GM21515 (cell line): ENCODE measurements around the gene NR3C2.
"Not testable (repeated sequence)": the region's sequence is repeated elsewhere in the genome, so short reads cannot be mapped to it uniquely, and the experiment has no call there.

Source experiments
- ATAC-seq: cut with Tn5 transposase; IDR thresholded peaks from one replicate; pipeline ENCODE4 v1.9.1; 2021; ENCODE audit not compliant: unreplicated experiment

NR3C2 gene

GRCh38 chr4:148083073-148083472 lies 359.1 kb downstream of the NR3C2 start:
- ATAC-seq = not testable (repeated sequence)

GRCh38 chr4:148081745-148082144 lies 360.5 kb downstream of the NR3C2 start:
- ATAC-seq = no peak

GRCh38 chr4:148081267-148081666 lies 360.9 kb downstream of the NR3C2 start:
- ATAC-seq = no peak

- no peak for ATAC-seq
These were observed 362.3 kb downstream of the NR3C2 start for GRCh38 chr4:148079961-148080360.

- ATAC-seq = no peak
These were observed 364.2 kb downstream of the NR3C2 start for GRCh38 chr4:148078061-148078460.

- ATAC-seq = no peak
These were observed 364.6 kb downstream of the NR3C2 start for GRCh38 chr4:148077581-148077980.

GRCh38 chr4:148076964-148077363 lies 365.2 kb downstream of the NR3C2 start:
- no peak for ATAC-seq

GRCh38 chr4:148075438-148075837 lies 366.8 kb downstream of the NR3C2 start:
- ATAC-seq = no peak

- no peak for ATAC-seq
These were observed 367.8 kb downstream of the NR3C2 start for GRCh38 chr4:148074462-148074861.

GRCh38 chr4:148073349-148073748 lies 368.9 kb downstream of the NR3C2 start:
- no peak for ATAC-seq

GRCh38 chr4:148072789-148073188 lies 369.4 kb downstream of the NR3C2 start:
- no peak for ATAC-seq

GRCh38 chr4:148071009-148071408 lies 371.2 kb downstream of the NR3C2 start:
- ATAC-seq = no peak

- ATAC-seq = no peak
These were observed 372.4 kb downstream of the NR3C2 start for GRCh38 chr4:148069895-148070178.

- no peak for ATAC-seq
These were observed 372.9 kb downstream of the NR3C2 start for GRCh38 chr4:148069086-148069894.

GRCh38 chr4:148068065-148068911 lies 373.9 kb downstream of the NR3C2 start:
- ATAC-seq = no peak

- no peak for ATAC-seq
These were observed 374.8 kb downstream of the NR3C2 start for GRCh38 chr4:148067301-148067916.

- no peak for ATAC-seq
These were observed 377.1 kb downstream of the NR3C2 start for GRCh38 chr4:148065075-148065474.

GRCh38 chr4:148064451-148064850 lies 377.8 kb downstream of the NR3C2 start:
- no peak for ATAC-seq

GRCh38 chr4:148062301-148062950 lies 379.8 kb downstream of the NR3C2 start:
- ATAC-seq = no peak

- ATAC-seq = no peak
These were observed 380.4 kb downstream of the NR3C2 start for GRCh38 chr4:148061795-148062194.

- no peak for ATAC-seq
These were observed 381.1 kb downstream of the NR3C2 start for GRCh38 chr4:148061141-148061481.
